Daoy (cell line): Measurements from ENCODE around the gene AFAP1. TPM values are rescaled to one million over a fixed set of nuclear protein-coding genes. Genes with fewer than 3 reads are reported as not detected.
A peak's percentile ranks its signal among the peaks of the same experiment; 100 is the strongest.
"Not testable (repeated sequence)": the region's sequence is repeated elsewhere in the genome, so short reads cannot be mapped to it uniquely, and the experiment has no call there.

Experiments used
- DNase-seq: peaks from one replicate; pipeline ENCODE4 v3.0.0-alpha.2; 2015; ENCODE audit warnings: low read depth
- total RNA-seq: library from RNA; depleted of rRNA; stranded (reverse); fragments of >200 nt; shearing (Covaris generic); gene quantifications from 2 replicates; pipeline ENCODE4 v1.2.3, GENCODE V29; 2014

AFAP1 gene
- total RNA-seq, 1 experiment from 2014 or later = 42.0 TPM

- no peak for DNase-seq
Observed at GRCh38 chr4:7949759-7950158, 10.1 kb upstream of the AFAP1 start.

- DNase-seq = no peak
Observed at GRCh38 chr4:7947927-7948326, 8.3 kb upstream of the AFAP1 start.

- DNase-seq = no peak
Observed at GRCh38 chr4:7945709-7946380, 6.2 kb upstream of the AFAP1 start.

- DNase-seq = no peak
Observed at GRCh38 chr4:7944599-7945220, 5.0 kb upstream of the AFAP1 start.

GRCh38 chr4:7943688-7944087 is 4.0 kb upstream of the AFAP1 start:
- not testable (repeated sequence) for DNase-seq

- DNase-seq = no peak
Observed at GRCh38 chr4:7943211-7943610, 3.5 kb upstream of the AFAP1 start.

GRCh38 chr4:7941965-7942496 is 2.4 kb upstream of the AFAP1 start:
- DNase-seq = no peak

- DNase-seq = peak; percentile 69
Observed at GRCh38 chr4:7941111-7941964, 1.7 kb upstream of the AFAP1 start.

- peak; percentile 72 for DNase-seq
Observed at GRCh38 chr4:7938609-7939376, 868 bp downstream of the AFAP1 start.

- no peak for DNase-seq
Observed at GRCh38 chr4:7938266-7938608, 1.4 kb downstream of the AFAP1 start.

GRCh38 chr4:7937006-7937405 is 2.7 kb downstream of the AFAP1 start:
- no peak for DNase-seq

- no peak for DNase-seq
Observed at GRCh38 chr4:7933651-7934510, 5.8 kb downstream of the AFAP1 start.

GRCh38 chr4:7932287-7932686 is 7.4 kb downstream of the AFAP1 start:
- DNase-seq = no peak

- DNase-seq = no peak
Observed at GRCh38 chr4:7929118-7929951, 10.3 kb downstream of the AFAP1 start.

- no peak for DNase-seq
Observed at GRCh38 chr4:7928711-7929110, 10.9 kb downstream of the AFAP1 start.

GRCh38 chr4:7926822-7927221 is 12.8 kb downstream of the AFAP1 start:
- no peak for DNase-seq

- DNase-seq = no peak
Observed at GRCh38 chr4:7924570-7924969, 15.1 kb downstream of the AFAP1 start.

GRCh38 chr4:7924163-7924562 is 15.5 kb downstream of the AFAP1 start:
- no peak for DNase-seq

GRCh38 chr4:7922466-7922865 is 17.2 kb downstream of the AFAP1 start:
- no peak for DNase-seq

- DNase-seq = no peak
Observed at GRCh38 chr4:7918981-7919380, 20.7 kb downstream of the AFAP1 start.
